ENCODE data around the gene DOCK4. TPM values are rescaled to one million over a fixed set of nuclear protein-coding genes. Genes with fewer than 3 reads are reported as not detected.

Gene DOCK4
- total and polyA plus RNA-seq, 10 of the 15 experiments (the other 5 are each of a cell fraction or from before 2014, with no cell fraction given): 0.03 to 0.73 (median 0.38) TPM

- Histone ChIP-seq H3K27ac (ENCODE audit: control insufficient read depth, insufficient read depth) (no peak overlapping the region), H3K4me2 (ENCODE audit: control insufficient read depth, insufficient read depth) (no peak overlapping the region), H3K9me3 (replicated peaks; ENCODE audit: control insufficient read depth, insufficient read depth, low read length) (no peaks in the 10 kb centered on the region), H4K20me1 (ENCODE audit: control insufficient read depth, insufficient read depth) (no peaks in the 10 kb centered on the region), H3K4me3 (no peak overlapping the region), H3K9ac (ENCODE audit: control insufficient read depth, insufficient read depth, low read length) (no peak overlapping the region), H3K4me1 (ENCODE audit: control insufficient read depth, insufficient read depth, low read length) (no peaks in the 10 kb centered on the region), H2AFZ (ENCODE audit: control insufficient read depth, low read depth, low read length) (no peak overlapping the region), H3K36me3 (ENCODE audit: control insufficient read depth in 2 of 2, insufficient read depth in 2 of 2, low read length in 1 of 2) (no peaks in the 10 kb centered on the region), H3K27me3 (replicated peaks in 1 of 2; ENCODE audit: control insufficient read depth in 2 of 2, insufficient read depth in 2 of 2, low read length in 1 of 2) (no peaks in the 10 kb centered on the region), H3K79me2 (ENCODE audit: control insufficient read depth, insufficient read depth, low read length) (no peaks in the 10 kb centered on the region)
- ChIA-PET RAD21 (ENCODE audit: unreplicated experiment) (no interaction called here), POLR2A (interaction anchor here (0.7 kb wide), 1 partner anchor 17 kb away, joined by 3 read pairs; no protein-coding TSS in a partner anchor), CTCF (no interaction called here), SMC1A (ENCODE audit: uncharacterized antibody, unreplicated experiment) (no interaction called here)
- TF ChIP-seq YBX1 (IDR thresholded peaks at IDR 0.05): no peak
- TF ChIP-seq ESRRA (IDR thresholded peaks at IDR 0.05; ENCODE audit: low read length): no peak
- TF ChIP-seq HSF1 (IDR thresholded peaks at IDR 0.05; ENCODE audit: low read depth, low read length): no peak
- TF ChIP-seq JUND (IDR thresholded peaks at IDR 0.05; ENCODE audit: low read depth, low read length): no peak
- no peak for TF ChIP-seq HDGF (IDR thresholded peaks at IDR 0.05)
- no peak for TF ChIP-seq ZNF274 (IDR thresholded peaks at IDR 0.05; ENCODE audit: insufficient read depth, insufficient read length)
- no peak for TF ChIP-seq CTCF (IDR thresholded peaks at IDR 0.05 in 2 of 3, conservative IDR thresholded peaks at IDR 0.05 in 1 of 3; ENCODE audit: control insufficient read depth in 2 of 3, extremely low read depth in 1 of 3, insufficient read depth in 1 of 3, low read depth in 3 of 3, low read length in 3 of 3)
- TF ChIP-seq GATAD2B (conservative IDR thresholded peaks at IDR 0.05; ENCODE audit: low read depth): no peak
- TF ChIP-seq NFYA (IDR thresholded peaks at IDR 0.05; ENCODE audit: borderline replicate concordance, low read depth, low read length): no peak
- TF ChIP-seq ETV6 (conservative IDR thresholded peaks at IDR 0.05 in 1 of 2, IDR thresholded peaks at IDR 0.05 in 1 of 2; ENCODE audit: borderline replicate concordance in 1 of 2, low read depth in 1 of 2): no peak
- no peak for TF ChIP-seq EZH2 (IDR thresholded peaks at IDR 0.05; ENCODE audit: borderline replicate concordance, control insufficient read depth, low read depth, low read length)
- TF ChIP-seq FOXM1 (IDR thresholded peaks at IDR 0.05; ENCODE audit: low read depth, low read length): no peak
- TF ChIP-seq ATF2 (IDR thresholded peaks at IDR 0.05; ENCODE audit: low read length): no peak
- no peak for TF ChIP-seq WRNIP1 (IDR thresholded peaks at IDR 0.05; ENCODE audit: borderline replicate concordance, low read depth, low read length)
- whole genome bisulfite sequencing (ENCODE audit: insufficient coverage, insufficient replicate concordance, low lambda C conversion rate, missing lambda C conversion rate): 93% methylated on average over 2 of the region's 2 CpGs
- no TSS peak for BruUV-seq (replicated peaks)
- no peak for ATAC-seq
- no peak for FAIRE-seq
- no peak for DNase-seq (ENCODE audit: low read depth, low spot score)
- in situ Hi-C loops (cut with MboI) (no loop called here), intact Hi-C loops (cut with micrococcal nuclease; ENCODE audit: unreplicated experiment) (no loop called here)
Observed at GRCh38 chr7:112036071-112036470, 170.1 kb downstream of the DOCK4 start.
